GM13976 (cell line): Measurements from ENCODE around the gene ABHD17B.

Experiments
- DNase-seq: peaks from one replicate; pipeline ENCODE4 v3.0.0; 2012; ENCODE audit warnings: low spot score
- CTCF ChIP-seq: IDR thresholded peaks from 2 replicates; pipeline ENCODE4 v1.5.1; 2012; ENCODE audit warnings: borderline replicate concordance, mild to moderate bottlenecking; ENCODE audit not compliant: insufficient read depth; ENCODE audit errors: extremely low read depth, missing control alignments, control extremely low read depth
- in situ Hi-C: fragments of 300-500 bp; cut with MboI; formaldehyde crosslinking; loops from one replicate; pipeline ENCODE4 v1.12.0; 2022; ENCODE audit warnings: low sequenced_read_pairs, mixed read lengths, inconsistent platforms; ENCODE audit not compliant: unreplicated experiment

Gene ABHD17B

GRCh38 chr9:71937898-71938297 is 26.9 kb upstream of the ABHD17B start:
- no peak for TF ChIP-seq CTCF
- in situ Hi-C loops: no loop called here
- no peak for DNase-seq

- in situ Hi-C loops: no loop called here
- TF ChIP-seq CTCF: no peak
- DNase-seq: no peak
Measured at GRCh38 chr9:71937070-71937625, 26.2 kb upstream of the ABHD17B start.

- DNase-seq: no peak
- no peak for TF ChIP-seq CTCF
- in situ Hi-C loops: no loop called here
Measured at GRCh38 chr9:71936066-71936465, 25.1 kb upstream of the ABHD17B start.

- in situ Hi-C loops: no loop called here
- DNase-seq: no peak
- no peak for TF ChIP-seq CTCF
Measured at GRCh38 chr9:71931166-71931565, 20.2 kb upstream of the ABHD17B start.

- TF ChIP-seq CTCF: no peak
- in situ Hi-C loops: no loop called here
- DNase-seq: no peak
Measured at GRCh38 chr9:71929791-71930440, 18.9 kb upstream of the ABHD17B start.

GRCh38 chr9:71929223-71929622 is 18.2 kb upstream of the ABHD17B start:
- in situ Hi-C loops: no loop called here
- no peak for DNase-seq
- no peak for TF ChIP-seq CTCF
